Fibroblast of upper back skin (primary cell): ENCODE measurements around the gene TIFAB.
A peak's percentile ranks its signal among the peaks of the same experiment; 100 is the strongest.
"Not testable (repeated sequence)": the region's sequence is repeated elsewhere in the genome, so short reads cannot be mapped to it uniquely, and the experiment has no call there.

ENCODE experiments used
- DNase-seq: peaks from one replicate; pipeline ENCODE4 v3.0.0-alpha.2; 2013

TIFAB gene

DNA sequence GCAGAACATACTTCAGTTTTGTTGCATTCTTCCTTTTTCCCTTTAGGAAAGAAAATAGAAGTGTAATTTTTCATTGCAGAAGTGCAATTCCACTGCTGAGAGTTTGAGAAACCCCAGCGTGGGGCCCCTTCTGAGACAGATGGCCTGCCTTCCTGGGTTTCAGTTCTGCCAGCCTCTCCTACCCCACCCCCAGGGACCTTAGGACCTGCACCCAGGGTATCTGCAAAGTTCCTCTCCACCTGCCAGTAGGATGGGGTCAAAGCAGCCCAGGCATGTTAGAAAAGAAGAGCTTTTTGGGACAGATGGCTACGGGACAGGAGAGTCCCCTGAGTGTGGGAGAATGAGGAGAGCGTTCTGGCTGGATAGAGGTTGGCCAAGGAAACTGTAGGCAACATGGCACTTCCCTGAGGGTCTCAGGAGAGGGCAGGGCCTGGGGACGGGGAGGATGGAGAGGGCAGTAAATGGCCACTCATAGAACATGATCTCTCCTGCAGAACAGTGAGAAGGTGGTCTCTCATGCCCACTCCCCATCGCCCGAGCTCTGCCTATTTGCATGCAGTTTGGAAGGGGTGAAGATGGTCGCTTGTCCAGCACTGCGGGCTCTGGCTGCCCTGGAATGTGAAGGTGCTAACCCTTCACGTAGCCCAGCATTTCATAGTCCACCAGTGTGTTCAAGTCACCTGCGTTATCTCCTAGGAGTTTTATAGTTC lies at the start of gene TIFAB:
TIFAB (minus strand) TSS at position 31 of the 710 bp plus-strand sequence. CDS start 2,412 bp downstream, outside the sequence.
- no peak for DNase-seq

DNA sequence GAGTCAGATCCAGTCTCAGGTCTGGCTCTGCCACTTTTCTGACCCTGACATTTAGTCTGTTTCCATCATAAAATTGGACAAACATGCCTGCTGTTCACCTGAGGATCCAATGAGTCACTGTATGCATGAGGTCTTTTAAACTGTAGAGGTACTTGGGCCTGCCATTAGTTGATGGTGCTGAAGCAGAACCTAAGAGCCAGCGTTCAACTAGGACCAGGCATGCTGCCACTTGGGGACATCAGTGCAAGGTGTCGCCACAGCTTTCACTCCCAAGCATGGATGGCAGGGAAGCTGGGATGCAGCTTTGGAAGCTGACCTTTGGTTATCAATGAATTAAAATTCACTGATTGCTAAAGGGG lies 46.5 kb upstream of the TIFAB start:
- DNase-seq: no peak

DNA sequence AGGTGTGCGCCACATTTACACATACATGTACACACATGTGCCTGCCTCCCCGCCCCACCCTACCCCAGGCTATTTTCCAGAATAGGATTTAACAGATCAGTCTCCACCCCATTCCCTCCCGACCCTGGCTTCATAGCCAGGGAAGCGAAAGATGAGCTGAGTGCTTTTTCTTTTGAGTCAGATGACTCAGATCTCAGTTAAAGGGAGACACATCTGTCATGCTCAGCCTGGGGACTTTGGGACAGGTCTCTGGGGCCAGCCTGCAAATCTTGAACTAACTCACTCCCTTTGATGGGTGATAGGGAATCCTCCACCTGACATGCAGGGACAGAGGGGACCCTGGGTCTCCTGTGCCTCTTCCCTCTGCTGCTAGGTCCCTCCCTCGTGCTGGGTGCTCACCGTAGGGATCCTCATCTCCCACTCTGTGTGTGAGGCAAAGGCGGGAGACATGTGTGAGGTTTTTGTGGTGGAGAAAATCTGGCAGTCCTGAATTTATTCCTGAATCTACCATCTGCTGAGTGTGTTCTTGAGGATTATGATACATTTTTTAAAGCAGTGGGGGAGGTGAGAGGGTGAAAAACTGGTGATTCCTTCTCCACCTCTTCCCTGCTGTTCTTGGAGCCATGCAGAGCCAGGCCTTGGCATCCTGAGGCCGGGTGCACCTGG lies 46.0 kb upstream of the TIFAB start:
- DNase-seq: peak; percentile 17

DNA sequence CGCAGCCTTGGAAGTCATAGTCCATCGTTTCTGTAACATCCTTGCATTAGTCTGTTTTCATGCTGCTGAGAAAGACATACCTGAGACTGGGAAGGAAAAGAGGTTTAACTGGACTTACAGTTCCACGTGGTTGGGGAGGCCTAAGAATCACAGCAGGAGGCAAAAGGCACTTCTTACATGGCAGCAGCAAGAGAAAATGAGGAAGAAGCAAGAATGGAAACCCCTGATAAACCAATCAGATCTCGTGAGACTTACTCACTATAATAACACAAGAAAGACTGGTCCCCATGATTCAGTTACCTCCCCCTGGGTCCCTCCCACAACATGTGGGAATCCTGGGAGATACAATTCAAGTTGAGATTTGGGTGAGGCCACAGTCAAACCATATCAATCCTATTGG lies 43.4 kb upstream of the TIFAB start:
- DNase-seq: not testable (repeated sequence)

DNA sequence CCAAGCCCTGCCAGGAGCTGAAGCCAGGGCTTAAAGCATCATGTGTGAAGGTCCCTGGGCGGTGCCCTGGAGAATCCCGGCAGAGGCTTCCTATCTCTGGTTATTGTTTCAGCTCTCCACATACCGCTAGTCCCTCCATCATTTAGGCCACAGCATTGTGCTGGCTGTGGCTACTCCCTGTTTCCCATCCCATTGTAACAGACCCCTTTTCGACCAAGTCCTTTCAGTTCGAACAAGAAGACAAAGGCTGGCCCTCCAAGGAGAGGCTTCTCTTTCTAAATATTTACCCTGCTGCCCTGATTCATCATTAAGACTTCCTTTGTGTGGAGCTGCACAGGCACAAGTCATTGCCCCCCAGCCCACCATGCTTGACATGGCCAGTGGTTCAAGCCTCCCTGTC lies 42.0 kb upstream of the TIFAB start:
- no peak for DNase-seq

- peak; percentile 79 for DNase-seq
Measured at GRCh38 chr5:135493406-135494180, 41.4 kb upstream of the TIFAB start.

GRCh38 chr5:135492319-135492626 lies 40.1 kb upstream of the TIFAB start:
- no peak for DNase-seq

DNA sequence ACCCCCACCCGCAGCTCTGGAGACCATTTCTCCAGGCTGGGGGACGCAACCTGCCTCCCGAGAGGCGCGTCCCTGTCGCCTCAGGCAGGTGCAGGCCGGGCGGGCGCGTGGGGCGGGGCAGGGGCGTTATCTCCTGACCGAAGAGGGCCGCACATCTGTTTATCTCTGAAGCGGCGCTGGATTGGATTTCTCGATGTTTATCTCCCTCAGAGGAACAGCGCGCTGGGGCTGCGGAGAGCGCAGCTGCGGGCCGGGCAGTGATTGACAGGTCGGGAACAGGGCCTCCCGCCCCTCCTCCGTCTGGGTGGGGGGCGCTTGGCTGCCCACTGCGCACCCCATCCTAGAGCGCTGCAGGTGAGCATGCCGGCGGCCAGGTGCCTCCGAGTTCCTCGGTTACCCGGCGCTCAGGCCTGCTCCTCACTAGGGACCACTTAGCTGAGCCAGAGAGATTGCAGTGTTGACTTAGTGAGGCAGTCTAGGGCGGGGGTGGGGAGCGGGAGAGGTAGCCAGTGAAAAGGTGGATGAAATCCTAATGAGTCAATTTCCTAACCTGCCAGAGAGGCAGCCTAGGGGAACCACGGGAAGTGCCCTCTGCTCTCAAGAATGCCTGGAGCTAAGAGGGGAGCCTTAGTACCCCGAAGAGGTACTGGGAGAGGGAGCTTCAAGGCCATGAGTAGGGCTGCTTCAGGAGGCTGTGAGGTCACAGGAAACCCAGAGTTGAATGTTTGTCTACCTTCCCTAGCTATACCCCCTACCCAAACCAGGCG lies 39.6 kb upstream of the TIFAB start:
- no peak for DNase-seq

GRCh38 chr5:135491038-135491551 lies 38.9 kb upstream of the TIFAB start:
- DNase-seq: no peak

DNA sequence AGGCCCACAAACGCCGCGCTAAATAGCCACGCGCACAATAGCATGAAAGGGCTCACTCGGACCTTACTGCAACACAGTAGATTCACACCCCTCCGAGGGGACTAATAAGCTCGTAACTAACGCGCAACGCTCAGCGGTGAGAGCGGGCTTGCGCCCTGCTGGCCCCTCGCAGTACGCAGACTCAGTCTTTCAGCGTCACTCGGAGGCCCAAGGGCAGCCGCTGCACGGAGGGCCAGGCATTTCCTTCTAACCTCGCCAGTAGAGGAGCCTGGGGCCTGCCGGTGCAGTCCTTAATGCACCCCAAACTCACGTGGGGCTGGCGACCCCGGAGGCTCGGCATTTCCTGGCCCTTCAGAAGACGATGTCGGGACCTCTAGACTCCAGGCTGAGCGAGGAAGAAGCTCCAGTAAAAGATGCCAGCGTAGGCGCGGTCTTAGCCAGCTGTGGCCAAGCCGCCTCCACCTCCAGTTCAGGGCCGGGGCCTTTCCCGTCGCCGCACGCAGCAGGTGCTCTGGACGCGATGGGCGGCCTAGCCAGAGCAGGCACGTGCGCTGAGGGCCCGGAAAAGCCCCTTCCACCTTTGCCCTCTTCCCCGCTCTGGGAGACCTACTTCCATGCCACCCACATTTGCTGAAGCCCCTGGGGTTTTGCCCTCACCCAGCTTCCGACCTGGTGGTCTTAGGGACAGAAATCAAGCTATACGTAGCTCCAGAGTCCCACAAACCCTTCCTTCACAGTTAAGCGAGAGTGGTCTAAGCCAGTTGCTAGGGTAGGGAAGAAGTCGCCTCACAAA lies 38.3 kb upstream of the TIFAB start:
- DNase-seq: no peak

DNA sequence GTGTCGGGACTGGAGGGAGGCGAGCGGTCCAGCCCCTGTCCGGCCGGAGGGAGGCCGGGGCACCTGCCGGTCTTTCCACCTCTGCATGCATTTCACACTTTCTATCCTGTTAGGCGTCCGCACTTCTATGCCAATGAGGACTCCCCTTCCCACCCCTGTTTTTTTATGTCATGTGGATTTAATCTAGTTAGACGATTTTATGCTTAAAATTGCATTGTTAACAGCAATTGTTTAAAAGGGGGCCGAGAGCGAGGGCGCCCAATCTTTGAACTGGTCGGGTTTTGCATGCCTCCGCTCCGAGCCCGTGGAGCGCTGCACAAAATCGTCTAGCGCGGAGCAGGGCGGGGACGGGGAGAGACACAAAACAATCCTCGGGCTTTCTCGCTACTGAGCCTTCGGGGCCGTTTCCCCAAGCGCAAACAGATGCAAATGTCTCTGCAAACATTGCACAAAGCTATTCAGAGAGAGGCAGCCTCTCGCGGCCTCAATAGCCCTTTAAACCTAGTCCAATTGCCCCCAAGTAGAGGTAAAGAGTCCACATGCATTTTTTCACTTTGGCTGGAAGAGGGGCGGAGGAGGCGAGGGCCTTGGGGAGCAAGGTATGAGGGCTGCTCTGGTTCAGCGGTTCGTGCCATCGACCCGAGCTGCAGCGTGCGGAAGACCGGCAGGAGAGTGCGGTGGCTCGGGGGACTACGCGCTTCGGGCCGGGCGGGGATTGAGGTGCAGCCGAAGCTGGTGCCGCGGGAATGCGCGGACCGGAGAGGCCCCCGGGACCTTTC lies 37.5 kb upstream of the TIFAB start:
- DNase-seq: no peak

DNA sequence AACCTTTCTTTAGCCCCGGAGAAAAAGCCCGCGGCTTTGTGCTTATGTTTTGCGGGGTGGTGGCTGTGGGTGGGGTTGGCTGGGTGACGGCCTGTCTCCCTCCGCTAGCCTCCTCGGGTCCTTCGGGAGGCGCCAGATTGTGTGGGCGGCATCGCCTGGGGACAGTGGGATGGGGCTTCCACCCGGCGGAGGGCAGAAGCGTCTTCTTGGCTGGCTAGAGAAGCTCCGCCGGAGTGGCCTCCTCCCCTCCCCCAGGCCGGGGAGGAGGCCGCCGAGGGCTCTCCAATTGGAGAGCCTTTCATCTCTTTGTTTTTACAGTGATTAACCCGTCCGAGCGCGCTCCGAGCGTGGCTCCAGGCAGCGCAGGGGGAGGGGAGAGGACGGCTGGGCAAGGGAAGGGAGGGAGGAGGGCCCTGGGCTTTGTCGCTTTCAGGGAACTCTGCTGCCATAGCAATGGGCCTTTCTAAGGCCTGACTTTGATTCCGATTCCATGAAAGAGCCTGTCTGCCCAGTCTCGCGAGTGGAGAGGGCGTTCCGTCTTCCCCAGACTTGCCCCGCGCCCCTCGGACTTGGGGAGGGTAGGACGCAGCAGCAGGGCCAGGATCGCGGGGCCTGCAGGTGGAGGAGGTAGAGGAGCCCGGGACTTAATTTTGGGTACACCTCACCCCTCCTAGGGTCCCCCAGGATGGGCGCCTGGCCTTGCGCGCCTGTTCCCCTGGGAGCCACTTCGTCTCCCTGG lies 36.7 kb upstream of the TIFAB start:
- DNase-seq: peak; percentile 66

- DNase-seq: no peak
Measured at GRCh38 chr5:135487839-135488514, 35.8 kb upstream of the TIFAB start.

DNA sequence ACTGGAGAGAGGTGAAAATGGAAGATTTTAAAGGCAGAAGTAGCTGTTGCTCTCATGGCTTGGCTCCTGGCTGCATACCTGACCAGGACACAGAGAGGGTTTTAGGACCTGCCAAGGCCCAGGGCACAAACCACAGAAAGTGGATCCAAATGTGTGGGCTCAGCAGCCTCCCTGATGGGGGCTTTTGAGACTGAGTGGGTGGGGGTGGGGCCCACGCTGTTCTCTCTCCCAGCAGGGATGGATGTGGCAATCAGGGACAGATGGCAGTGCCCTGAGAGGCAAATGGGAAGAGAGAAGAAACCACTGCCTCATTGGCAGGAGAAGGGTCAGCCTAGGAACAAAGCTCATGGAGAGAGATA lies 34.9 kb upstream of the TIFAB start:
- no peak for DNase-seq

- DNase-seq: no peak
Measured at GRCh38 chr5:135486131-135487036, 34.2 kb upstream of the TIFAB start.

DNA sequence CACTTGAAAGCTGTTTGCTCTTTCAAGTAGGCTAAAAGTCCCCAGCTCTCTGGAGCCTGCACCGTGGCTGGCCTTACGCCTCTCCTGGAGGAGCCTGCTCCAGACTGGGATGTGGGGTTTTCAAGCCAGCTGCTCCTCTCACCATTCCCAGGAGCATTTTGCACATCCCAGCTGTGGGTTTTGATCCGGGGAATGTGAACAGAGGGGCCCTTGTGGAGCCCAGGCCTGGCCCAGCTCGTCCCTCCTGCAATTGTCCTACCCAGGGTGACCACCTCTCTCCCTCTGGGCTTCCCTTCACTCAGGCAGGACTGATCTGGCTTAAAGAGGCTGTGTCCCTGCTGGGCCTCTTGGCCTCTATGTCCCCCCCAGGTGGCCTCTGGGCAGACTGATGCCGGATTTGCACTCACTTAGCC lies 32.5 kb upstream of the TIFAB start:
- DNase-seq: no peak

DNA sequence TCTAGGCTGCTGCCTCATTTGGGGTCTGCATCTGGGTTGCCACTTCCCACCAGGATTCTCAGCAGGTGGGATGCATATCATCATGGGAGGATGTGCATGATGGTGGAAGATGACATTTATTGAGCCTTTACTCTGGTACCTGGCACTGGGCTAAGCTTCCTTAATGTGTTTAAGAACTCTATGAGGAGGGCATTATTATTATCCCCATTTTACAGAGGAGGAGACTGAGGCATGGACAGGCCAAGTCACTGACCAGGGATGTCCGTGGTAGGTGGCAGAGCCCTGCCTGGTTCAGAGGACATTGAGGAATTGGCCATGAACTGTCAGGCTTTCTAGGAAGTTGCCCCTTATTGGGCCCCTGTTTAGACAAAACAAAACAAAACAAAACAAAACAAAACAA lies 31.1 kb upstream of the TIFAB start:
- no peak for DNase-seq

DNA sequence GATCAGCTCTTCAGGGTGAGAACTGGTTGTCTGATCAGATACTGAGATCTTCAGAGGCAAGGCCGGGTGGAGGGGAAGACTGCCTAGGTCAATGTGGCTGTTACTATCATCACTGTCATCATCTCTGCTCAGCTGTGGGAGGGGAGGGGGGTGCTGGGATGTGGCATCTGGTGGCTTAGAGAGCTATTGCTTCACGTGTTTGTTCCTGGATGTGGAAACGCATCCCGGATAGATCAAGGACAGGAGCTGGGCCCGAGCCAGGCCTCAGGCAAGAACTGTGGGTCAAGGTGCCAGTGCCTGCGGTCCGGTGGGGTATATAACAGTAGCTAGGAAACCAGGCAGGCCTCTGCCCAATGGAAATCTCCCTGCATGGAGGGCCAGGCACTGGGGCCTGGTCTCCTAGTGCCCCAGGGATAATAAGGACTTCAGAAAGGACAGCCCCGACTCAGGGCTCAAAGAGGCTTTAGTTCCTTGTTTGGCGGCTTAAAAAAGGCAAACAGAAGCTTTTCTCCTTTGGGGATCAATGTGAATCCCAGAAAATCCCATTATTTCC lies 30.3 kb upstream of the TIFAB start:
- DNase-seq: no peak

GRCh38 chr5:135481909-135482311 lies 29.8 kb upstream of the TIFAB start:
- no peak for DNase-seq
